Stimulated activated CD8-positive, alpha-beta memory T cell treated with anti-CD3 and anti-CD28 coated beads, Interleukin-4, amount 100 ng/mL, for 1 hour (primary cell): ENCODE results near the gene LMAN2.
"Not testable (repeated sequence)": the region's sequence is repeated elsewhere in the genome, so short reads cannot be mapped to it uniquely, and the experiment has no call there.

ENCODE experiments used
- DNase-seq, 2 donors: peaks; one replicate each; pipeline ENCODE4 v3.0.0-alpha.2; 2020; ENCODE audit warnings: low read depth in 2 of 2, low spot score in 1 of 2

Gene LMAN2

GRCh38 chr5:177349762-177350161 is 1.7 kb downstream of the LMAN2 start:
- DNase-seq = no peak

DNA sequence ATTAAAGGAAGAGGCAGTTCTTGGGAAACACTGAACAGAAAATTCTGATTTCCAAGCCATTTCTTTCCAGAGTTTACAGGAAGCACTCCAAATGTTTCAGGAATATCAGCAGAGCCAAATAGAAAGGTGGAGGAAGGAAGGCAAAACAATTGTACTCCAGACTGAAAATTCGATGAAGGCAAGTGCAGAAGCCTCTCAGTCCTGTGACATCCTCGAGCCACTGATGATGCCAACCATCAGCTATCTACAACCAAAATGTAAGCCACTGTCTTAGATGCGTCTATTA is 2.2 kb downstream of the LMAN2 start:
- DNase-seq = no peak

DNA sequence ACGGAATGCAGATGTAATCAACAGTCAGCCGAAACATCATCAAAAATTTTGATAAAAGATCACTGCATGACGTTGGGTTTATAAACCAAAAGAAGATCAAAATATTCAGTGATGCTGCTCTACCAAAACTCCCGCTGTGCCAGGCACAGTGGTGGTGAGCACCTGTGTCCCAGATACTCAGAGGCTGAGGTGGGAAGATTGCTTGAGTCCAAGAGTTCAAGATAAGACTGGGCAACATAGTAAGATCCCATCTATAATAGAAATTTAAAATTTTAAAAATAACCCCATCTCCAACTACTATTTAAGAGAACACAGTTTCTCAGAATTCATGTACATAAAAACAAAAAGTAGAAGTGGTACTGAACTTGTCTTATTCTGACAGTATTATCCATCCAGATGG is 3.8 kb downstream of the LMAN2 start:
- no peak for DNase-seq

DNA sequence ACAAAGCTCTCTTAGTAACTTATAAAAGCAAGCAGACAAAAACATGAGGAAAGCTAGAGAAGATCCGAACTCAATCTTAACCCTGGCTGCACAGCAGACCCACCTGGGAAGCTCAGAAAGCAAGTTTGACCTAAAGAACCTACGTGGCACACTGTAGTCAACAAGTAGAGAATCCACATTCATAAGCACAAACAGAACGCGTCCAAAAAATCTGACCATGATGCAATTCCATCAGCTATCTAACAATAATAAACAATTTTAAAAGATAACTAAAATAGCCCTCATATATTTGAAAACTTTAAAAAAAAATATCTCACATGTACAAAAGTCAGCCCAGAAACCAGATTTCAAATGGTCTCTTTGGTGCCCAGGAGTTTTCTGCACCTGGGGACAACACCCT is 4.6 kb downstream of the LMAN2 start:
- no peak for DNase-seq

DNA sequence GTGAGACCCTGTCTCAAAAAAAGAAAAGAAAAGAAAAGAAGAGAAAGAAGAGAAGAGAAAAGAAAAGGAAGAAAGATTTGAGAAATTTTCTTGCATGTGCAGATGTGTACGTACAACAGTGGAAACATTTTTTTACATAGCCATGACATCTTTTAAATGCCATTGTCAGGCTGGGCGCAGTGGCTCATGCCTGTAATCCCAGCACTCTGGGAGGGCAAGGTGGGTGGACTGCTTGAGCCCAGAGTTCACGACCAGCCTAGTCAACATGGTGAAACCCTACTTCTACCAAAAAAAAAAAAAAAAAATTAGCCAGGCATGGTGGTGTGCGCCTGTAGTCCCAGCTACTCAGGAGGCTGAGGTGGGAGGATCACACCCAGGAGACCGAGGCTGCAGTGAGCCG is 6.6 kb downstream of the LMAN2 start:
- no peak for DNase-seq

DNA sequence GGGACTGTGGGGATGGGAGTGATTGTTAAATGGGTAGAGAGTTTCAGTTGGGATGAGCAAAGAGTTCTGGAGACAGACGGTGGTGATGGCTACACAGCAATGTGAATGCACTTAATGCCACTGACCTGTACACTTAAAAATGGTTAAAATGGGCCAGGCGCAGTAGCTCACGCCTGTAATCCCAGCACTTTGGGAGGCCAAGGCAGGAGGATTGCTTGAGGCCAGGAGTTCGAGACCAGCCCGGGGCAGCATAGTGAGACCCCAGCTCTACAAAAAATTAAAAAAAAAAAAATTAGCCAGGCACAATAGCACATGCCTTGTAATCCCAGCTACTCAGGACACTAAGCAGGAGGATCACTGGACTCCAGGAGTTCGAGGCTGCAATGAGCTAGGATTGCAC is 7.7 kb downstream of the LMAN2 start:
- DNase-seq = no peak

DNA sequence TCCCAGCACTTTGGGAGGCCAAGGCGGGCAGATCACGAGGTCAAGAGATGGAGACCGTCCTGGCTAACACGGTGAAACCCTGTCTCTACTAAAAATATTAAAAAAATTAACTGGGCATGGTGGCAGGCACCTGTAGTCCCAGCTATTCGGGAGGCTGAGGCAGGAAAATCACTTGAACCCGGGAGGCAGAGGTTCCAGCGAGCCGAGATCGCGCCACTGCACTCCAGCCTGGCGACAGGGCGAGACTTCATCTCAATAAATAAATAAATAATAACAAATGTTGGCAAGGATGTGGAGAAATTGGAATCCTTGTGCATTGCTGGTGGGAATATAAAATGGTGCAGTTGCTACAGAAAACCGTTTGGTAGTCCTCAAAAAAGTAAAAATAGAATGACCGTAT is 8.5 kb downstream of the LMAN2 start:
- not testable (repeated sequence) for DNase-seq

DNA sequence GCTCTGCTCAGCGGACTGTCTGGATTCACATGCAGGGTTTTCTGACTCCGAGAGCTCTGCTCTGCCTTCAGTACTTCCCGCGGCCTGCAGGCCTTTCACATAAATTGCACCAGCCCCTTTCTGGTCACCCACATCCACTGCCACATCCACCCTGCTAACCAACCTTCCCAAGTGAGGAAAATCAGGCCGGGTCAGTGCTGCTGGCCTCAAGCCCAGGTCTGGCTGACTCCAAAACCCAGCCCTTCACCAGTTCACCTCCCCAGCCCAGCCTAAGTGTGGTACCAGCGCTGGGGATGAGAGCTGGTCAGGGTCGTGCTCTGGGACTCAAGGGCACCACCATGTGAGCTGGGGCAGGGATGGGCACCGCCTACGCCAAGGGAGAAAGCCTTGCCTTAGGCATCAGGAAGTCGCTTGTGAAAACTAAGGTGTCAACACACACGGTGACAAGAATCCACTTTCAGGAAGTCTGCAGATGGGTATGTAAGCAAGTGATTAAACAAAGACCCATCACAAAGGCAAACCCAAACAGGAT is 12.3 kb downstream of the LMAN2 start:
- no peak for DNase-seq

- DNase-seq = no peak
Measured at GRCh38 chr5:177338251-177339106, 13.0 kb downstream of the LMAN2 start.

DNA sequence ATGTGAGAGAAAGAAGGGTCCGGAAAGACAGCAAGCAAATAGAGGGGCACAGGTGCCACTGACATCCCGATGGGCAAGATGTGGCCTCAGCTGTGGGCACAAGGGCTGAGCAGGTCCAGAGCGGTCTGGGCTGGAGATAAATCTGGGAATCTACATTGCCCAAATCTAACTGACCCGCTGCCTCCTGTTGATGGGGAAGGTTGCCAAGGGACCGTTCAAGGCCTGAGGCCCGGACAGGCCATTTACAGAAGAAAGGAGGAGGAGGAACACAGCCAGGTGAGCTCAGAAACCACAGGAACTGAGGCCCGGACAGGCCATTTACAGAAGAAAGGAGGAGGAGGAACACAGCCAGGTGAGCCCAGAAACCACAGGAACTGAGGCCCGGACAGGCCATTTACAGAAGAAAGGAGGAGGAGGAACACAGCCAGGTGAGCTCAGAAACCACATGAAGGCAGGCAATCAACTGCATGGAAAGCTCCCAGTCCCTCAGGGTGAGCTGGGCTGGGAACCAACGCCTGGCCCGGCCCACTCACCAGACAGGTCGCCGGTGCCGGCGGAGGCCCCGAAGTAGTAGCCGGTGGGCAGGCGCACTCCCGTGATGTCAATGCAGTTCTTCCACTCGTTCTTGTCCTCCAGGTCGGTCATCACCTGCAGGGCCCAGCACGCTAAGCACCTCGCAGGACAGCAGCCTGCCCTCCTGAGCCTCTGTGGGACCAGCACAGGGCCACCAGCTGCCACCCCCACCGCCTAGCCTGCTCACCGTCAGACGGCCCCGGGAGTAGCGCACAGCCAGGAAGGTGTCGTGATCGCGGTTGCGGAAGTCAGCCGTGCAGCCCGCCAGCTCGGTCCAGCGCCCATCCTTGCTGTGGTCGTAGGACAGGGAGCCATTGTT is 14.6 kb downstream of the LMAN2 start:
- DNase-seq = no peak

DNA sequence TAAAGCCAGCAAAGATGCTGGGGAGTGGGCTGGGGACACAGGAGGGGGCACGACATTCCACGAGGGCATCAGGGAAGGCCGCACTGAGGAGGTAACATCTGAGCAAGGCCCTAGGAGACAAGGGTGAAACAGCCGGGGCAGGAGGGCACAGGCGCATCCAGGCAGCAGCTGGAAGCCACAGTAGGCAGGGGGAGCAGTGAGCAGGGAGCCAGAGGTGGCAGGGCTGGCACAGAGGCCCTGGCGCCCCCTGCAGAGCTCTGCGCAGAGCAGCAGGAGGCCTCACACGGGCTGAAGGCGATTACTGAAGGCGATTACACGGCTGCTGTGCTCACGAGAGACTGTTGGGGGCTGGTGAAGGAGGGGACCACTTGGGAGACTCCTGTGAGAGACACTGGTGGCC is 15.4 kb downstream of the LMAN2 start:
- no peak for DNase-seq

- DNase-seq = no peak
Measured at GRCh38 chr5:177335701-177336065, 15.8 kb downstream of the LMAN2 start.

DNA sequence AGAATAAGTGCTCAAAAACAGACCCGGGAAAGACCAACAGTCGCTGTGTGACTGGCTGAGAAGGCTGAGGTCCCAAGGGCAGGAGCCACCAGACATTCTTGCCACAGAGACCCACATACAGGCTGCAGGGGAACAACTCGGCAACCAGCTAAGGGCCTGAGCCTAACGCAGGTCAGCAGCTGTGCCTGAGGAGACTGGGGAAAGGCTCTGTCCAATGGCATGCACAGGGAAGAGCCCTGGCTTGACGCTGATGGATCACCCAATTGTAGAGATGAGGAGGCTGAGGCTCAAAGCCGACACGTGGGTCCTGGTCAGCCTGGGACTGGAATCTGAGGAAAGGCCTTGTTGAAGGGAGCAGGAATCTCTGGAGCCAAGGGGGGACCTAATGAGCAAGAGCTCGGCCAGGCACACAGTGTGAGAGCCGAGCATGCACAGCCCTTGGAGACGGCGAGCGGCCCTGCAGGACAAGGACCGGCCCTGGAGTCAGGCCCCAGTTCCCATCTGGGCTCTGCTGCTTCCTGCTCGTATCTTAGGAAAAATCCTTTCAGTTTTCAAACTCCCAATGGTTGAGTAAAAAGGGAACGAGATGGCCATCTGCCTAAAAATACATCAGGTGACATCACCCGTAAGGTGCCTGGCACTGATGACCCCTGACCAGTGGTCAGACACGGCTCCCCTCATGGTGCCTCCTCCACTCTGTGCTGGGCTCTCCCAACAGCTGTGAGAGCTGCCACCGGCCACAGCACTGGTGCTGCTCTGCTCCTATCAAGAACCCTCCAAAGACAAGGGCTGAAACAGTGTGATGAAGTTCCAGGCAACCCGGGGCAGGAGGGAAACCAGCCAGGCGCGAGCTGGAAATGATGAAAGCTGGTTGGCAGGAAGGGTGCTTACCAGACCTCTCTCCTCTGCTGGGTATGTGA is 16.4 kb downstream of the LMAN2 start:
- no peak for DNase-seq

DNA sequence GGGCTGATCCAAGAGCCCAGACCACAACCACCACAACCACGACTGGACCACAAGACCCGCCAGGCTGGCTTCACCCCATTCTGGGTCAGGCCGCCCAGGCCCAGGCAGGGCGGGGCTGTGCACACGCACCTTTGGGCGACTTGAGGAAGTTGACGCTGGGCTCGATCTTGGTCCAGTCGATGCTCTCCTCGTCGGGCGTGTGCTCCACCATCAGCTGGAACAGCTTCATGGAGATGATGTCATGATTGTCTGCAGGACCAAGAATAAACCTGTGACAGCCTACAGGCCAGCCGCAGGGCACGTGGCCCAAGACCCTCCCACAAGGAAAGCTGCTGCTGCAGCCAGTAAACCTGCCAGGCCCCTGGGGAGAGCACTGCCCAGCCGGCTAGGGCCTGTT is 17.3 kb downstream of the LMAN2 start:
- no peak for DNase-seq

DNA sequence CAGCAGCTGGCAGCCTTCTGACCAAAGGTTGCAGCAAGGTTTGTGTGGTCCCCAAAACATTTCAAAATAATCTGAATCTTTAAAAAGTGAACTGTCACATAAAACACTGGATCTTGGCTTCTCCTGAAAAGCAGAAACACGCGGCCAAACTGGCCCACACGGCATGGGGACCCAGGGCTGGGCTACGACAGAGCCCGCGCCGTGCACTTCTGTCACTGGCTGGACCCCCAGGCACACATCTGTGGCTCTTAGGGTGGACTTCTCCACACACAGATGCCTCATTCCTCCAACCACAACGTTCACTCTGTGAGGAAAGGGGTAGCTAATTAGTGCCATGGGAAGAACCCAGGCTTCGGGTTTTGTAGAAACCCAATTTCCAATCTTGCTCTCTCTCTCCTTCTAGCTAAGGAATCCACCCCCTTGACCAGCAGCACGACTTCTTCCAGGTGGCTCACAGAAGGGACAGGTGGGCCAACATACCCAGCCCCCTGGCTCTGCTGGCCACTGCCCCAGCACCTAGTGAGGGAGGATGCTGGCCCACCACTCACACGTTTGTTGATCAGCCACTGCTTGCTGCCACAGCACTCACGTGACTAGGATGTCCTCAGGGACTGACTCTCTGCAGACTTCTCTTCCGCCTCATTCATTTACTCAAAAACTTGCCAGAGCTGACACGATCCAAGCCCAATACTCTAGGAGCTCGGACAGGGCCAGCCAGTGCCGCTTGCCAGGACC is 17.9 kb downstream of the LMAN2 start:
- DNase-seq = no peak

- DNase-seq = no peak
Measured at GRCh38 chr5:177332896-177333260, 18.6 kb downstream of the LMAN2 start.

DNA sequence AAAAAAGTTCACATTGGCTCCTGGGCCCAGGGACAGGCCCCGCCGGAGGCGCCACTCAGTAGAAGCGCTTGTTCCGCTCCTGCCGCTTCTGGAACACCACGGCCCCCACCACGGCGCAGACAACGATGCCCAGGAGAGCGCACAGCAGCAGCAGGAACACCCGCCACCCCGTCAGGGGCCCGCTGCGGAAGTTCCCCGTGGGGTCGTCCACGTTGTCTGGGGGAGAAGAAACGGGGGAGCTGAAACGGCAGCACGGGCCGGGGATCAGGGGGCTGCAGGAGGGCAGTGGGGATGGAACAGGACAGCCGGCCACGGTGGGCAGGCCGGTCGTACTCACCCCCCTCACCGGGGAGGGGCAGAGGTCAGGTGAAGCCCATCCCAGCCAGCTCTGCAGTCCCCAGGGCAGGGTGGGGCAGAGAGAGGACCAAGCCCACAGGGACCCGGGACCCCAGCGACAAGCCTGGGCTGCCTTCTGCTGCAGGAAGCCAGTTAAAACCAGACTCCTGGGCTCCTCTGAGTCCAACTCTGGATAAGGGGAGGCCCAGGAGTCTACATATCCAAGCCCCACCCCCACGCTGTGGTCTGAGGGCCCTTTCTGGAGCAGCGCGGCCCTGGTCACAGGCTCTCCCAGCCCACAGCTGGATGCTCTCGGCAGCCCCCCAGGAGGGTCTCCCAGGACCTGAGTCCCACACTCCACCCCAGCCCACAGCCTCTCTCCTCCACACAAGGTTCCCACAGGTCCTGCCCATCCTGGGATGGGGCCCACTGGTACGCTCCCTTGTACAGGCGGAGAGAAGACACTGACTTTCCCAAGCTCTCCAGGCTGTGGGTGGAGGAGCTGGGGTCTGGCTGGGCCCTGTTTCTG is 19.2 kb downstream of the LMAN2 start:
- no peak for DNase-seq

- DNase-seq = no peak
Measured at GRCh38 chr5:177330991-177331842, 20.3 kb downstream of the LMAN2 start.

- no peak for DNase-seq
Measured at GRCh38 chr5:177329883-177330282, 21.6 kb downstream of the LMAN2 start.
